ENCODE measurements around the gene ATXN2.
A peak's percentile ranks its signal among the peaks of the same experiment; 100 is the strongest.

ATXN2 gene

DNA sequence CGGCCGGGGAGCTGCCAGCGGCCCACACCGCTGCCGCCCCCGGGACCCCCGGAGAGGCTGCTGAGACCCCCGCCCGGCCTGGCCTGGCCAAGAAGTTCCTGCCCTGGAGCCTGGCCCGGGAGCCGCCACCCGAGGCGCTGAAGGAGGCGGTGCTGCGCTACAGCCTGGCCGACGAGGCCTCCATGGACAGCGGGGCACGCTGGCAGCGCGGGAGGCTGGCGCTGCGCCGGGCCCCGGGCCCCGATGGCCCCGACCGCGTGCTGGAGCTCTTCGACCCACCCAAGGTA is 180.6 kb downstream of the ATXN2 start:
- DNase-seq, result no peak

DNA sequence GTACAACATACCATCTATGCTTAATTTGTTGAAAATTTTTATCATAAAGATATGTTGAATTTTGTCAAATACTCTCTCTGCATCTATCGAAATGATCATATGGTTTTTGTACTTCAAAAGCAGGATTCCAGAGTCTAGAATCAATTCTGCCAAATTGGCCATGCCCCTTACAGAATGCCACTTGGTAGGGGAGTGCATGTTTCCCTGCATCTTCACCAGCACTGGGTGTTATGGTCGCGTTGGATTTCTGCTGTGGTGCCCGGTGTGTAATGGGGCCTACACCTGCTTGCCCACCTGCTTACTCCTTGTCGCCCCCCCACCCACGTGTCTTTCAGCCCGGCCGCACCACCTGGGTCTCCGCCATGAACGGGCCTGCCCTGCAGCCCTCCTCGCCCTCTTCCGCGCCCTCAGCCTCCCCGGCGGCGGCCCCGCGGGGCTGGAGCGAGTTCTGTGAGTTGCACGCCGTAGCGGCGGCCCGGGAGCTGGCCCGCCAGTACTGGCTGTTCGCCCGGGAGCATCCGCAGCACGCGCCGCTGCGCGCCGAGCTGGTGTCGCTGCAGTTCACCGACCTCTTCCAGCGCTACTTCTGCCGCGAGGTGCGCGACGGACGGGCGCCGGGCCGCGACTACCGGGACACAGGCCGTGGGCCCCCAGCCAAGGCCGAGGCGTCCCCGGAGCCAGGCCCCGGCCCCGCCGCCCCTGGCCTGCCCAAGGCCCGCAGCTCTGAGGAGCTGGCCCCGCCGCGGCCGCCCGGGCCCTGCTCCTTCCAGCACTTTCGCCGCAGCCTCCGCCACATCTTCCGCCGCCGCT is 181.1 kb downstream of the ATXN2 start:
- no peak for DNase-seq

GRCh38 chr12:111417290-111417689 is 181.8 kb downstream of the ATXN2 start:
- no peak for DNase-seq

GRCh38 chr12:111414711-111415252 is 184.3 kb downstream of the ATXN2 start:
- no peak for DNase-seq

- peak in 1 of 56 donors; percentile 27 for DNase-seq
Observed at GRCh38 chr12:111413442-111414086, 185.6 kb downstream of the ATXN2 start.

- no peak for DNase-seq
Observed at GRCh38 chr12:111412830-111413441, 186.2 kb downstream of the ATXN2 start.

- peak in 41 of 56 donors; percentile 10 to 68 (median 39) for DNase-seq
Observed at GRCh38 chr12:111412007-111412829, 186.9 kb downstream of the ATXN2 start.

DNA sequence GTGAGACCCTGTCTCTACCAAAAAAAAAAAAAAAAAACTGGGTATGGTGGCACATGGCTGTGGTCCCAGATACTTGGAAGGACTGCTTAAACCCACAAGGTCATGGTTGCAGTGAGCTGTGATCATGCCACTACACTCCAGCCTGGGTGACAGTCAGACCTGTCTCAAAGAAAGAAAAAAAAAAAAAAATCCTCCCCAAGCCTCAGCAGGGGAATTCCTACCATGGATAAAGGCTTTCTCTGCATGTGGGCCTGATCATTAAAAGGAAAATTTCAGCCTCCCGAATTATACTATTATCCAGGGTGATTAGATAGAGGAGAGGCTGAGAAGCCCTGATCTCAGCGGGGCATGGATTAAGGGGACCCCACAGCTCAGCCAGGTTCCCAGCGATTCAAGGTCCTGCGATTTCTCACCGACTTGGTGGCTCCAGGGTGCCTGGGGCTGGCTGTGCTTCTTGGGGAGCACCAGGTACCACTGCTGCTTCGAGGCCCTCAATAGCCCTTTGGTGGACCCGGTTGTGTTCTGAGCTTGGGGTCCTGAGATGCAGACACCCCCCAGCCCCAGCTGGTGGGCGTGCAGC is 187.8 kb downstream of the ATXN2 start:
- DNase-seq, result no peak

DNA sequence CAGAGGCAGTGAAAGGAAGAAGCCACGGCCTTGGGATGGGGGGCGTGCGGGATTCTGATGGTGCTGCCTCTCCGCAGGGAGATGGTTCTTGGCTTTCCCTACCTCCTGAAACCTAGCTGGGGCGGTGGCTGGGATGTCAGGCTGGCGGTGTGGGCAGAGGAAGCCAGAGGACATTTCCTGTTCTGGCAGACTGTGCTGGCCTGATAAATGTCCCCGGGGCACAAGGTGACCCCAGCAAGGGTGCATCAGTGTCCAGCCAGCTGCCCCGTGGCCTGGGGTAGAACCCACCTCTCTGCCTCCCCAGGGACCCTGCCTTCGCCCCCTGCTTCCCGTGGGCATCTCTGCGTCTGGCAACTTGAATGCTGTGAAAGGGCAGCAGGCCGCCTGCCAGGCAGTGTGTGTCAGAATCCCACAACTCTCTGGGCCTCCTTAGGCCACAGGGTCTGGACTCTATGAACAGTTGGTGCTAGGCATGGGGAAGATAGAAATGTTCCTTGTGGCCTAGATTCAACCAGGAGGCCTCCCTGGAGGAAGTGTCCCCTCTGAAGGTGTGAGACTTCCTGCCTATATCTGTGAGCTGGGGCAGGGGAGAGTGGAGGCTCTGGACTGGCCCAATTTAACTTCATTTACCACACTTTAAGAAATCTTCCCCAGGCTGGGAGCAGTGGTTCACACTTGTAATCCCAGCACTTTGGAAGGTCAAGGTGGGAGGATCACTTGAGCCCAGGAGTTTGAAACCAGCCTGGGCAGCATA is 188.5 kb downstream of the ATXN2 start:
- DNase-seq, result no peak

- peak in 16 of 56 donors; percentile 5 to 53 (median 30) for DNase-seq
Observed at GRCh38 chr12:111409780-111410430, 189.2 kb downstream of the ATXN2 start.

GRCh38 chr12:111409403-111409779 is 189.7 kb downstream of the ATXN2 start:
- peak in 1 of 56 donors; percentile 43 for DNase-seq

- DNase-seq, result no peak
Observed at GRCh38 chr12:111408686-111409402, 190.3 kb downstream of the ATXN2 start.

GRCh38 chr12:111408116-111408440 is 191.0 kb downstream of the ATXN2 start:
- DNase-seq, result no peak

DNA sequence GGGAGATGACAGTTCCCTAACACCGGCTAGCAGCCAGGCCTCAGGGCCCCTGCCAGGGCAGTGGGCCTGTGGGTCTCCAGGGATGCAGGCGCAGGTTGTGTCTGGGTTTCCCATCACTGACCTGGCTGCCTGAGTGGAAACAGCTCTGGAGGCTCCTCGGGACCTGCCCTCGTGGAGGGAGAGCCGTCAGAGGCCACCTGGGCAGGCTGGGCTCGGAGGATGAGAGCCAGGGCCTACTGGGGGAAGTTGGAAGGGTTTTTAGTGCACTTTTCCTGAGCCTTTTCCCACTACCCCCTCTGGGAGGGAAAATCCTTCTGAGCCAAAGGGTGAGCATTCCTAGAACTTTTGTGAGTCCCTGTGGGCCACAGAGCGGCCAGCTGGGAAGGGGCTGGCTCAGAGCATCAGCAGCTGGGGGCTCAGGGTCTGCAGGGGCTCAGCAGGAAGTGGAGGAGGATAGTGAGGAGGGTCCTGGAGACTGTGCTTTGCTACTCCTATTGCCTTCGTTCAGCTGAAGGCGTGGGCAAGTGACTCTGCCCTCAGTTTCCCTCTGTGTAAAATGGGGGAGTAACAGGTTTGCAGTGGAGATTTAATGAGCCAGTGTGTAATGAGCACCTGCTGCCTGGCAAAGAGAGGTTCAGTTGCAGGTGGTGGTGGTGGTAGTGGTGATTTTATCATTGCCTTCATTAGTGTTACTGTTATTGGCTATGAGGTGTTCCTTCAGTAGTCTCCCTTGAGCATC is 191.6 kb downstream of the ATXN2 start:
- no peak for DNase-seq

DNA sequence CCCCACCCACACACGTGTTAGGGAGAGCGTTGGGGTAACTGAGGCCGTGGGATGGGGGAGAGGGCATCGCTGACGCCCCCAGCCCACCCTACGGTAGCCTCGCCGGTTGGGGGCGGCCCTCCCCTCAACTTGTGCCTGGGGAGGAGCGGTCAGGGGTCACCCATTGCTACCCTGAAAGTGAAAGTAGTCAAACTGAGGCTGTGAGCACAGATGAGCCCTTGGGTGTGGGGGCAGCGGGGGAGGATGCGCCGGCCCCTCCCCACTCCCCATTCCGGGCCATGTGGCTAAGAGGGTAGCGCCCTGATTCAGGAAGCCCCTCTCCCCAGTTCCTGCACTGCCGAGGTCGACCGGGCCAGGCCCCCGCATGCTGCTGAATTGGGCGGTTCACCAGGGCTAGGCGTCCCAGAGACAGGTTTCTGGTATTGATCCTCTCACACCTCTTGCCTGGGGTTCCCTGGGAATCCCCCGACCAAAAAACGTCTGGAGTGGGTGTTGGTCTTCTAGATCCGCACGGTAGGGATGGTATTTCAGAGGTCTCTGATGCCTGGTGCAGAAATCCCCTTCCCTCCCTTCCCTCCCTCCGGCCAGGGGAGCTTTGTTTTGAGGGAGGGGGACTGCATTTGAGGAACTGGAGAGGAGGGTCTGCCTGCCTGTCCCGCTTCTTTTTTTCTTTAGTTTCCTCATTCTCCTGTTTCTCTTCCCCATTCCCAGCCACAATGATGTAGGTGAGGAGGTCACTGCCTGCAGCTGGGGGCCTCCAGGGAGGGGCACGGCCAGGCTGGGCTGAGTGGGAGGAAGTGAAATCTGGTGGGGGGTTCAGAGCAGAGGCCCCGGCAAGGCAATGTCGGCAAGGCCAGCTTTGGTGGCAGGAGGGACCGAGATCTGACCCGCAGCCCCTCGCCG is 192.4 kb downstream of the ATXN2 start:
- peak in 24 of 56 donors; percentile 8 to 59 (median 27) for DNase-seq

DNA sequence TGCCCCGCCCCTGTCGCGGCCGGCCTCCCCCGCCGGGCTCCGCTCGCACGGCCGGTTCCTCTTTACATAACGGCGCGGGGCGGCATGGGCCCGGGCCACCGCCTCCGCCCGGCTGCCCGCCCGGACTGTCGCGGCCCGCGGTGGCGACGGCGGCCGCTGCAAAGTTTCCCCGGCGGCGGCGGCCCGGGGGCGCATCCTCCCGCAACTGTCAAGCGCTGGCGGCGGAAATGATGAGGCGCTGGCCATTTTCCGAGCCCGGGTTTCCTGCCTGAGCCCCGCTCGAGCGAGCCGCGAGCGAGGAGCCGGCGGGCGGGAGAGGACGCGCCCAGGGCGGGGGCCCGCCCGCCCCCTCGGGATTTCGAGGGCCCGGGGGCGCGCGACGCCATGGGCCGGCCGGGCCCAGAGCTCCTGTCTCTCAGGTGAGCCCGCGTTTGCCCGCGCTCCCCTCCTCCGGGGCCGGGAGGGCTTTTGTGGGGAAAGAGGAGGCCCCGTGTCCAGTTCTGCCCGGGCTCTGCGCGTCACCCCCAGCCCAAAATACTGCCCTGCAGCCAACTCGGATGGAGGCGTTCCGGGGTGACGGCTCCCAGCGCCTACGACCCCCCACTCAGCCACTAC is 193.1 kb downstream of the ATXN2 start, which contains the start of gene SH2B3:
TSS of gene SH2B3 (plus strand) at position 65 of the 615 bp plus-strand sequence. CDS start 12,223 bp downstream, outside the sequence.
- DNase-seq, result peak in 1 of 56 donors; percentile 59
